Stimulated activated naive CD4-positive, alpha-beta T cell (primary cell): ENCODE measurements around the gene OR51B6.
"Not testable (repeated sequence)": the region's sequence is repeated elsewhere in the genome, so short reads cannot be mapped to it uniquely, and the experiment has no call there.

Source experiments
- DNase-seq, 6 experiments: peaks; one replicate each; lab custom pipeline; 2025; lab: John Stamatoyannopoulos, UW

Gene OR51B6

DNA sequence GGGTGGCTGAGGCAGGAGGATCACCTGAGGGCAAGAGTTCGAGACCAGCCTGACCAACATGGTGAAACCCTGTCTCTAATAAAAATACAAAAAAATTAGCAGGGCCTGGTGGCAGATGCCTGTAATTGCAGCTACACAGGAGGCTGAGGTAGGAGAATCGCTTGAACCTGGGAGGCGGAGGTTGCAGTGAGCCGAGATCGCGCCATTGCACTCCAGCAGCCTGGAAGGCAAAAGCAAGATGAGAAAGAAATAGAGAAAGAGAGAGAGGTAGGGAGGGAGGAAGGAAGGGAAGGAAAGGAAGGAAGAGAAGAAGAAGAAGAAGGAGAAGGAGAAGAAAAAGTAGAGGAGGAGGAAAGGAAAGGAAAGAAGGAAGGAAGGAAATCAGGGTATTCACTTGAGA is 15.1 kb downstream of the OR51B6 start:
- DNase-seq, result not testable (repeated sequence)

DNA sequence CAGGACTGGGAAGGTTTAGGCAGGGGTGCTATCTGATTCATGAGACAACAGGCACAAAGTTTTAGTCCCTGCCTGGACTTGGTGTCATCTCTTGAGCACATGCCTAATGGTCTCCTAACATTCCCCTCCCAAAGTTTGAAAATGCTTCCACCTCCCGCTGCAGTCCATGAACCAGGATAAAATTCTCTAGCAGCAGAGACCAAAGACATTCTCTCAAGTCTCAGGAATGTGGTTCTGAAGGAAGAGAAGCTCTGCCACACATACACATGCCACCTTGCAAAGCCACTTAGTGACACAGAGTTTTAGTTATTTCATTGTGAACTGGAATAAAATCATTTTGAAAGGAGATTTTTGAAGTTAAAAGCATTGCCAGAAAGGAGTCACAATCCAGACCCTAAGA is 15.5 kb downstream of the OR51B6 start:
- no peak for DNase-seq

DNA sequence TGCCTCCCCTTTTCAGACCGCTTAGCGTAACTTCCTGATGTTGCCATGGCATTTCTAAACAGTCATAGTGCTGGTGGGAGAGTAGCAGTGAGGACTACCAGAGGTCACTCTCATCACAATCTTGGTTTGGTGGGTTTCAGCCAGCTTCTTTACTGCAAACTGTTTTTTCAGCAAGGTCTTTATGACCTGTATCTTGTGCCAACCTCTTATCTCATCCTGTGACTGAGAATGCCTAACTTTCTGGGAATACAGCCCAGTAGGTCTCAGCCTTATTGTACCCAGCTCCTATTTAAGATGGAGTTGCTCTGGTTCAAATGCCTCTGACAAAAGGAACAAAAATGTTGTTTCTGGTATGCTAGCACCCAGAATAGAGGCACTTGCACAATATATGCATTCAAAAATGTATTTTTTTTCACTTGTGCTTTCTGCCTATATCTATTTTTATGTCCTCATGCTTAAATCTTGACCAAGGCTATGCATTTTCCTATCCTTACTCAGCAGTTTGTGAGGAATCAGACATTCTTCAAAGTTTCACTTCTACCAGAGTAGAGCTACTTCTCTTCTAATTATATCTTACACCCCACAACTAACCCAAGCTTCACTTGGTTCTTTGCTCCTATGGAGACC is 16.3 kb downstream of the OR51B6 start:
- DNase-seq, result no peak

DNA sequence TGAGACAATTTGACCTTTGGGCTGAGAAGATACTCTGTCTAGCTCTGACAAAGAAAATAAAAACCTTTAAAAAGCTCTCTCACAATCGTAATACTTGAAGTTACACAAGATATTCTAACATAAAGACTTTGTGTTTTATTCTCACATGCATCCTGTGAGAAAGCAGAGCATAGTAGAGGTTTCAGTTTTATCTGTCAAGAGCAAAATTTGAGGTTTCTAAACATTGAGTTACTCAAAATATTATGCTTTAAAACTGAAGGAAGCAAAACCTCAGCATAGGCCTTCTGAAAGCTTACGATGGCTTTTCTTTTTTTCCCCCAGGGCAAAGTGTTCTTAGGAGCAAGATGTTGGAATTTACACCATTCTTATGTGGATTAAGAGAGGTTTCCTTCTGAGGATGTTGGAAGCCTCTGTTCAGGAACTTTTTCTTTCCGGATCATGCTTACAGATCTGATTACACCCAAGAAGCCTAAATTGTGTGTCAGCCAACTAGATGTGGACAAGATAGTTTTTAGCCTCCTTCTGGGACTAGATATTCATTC is 17.3 kb downstream of the OR51B6 start:
- no peak for DNase-seq

DNA sequence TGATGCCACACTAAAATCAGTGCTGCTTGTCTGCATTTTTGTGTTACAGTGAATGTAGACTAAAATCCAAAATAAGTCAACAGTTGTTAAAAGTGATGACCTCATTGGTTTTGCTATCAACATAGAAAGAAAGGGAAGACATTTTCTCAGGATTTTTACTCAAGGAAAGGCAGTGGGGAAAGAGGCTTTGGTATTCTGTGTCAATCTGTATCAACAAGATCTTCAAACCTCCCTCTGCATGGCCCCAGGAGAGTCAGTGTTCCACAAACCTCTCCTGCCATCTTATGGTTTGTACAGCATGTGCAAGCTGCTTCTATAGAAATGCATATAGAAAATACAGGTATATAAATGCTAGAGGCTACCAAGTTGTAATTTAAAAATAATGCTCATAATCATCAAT is 18.5 kb downstream of the OR51B6 start:
- DNase-seq, result no peak

DNA sequence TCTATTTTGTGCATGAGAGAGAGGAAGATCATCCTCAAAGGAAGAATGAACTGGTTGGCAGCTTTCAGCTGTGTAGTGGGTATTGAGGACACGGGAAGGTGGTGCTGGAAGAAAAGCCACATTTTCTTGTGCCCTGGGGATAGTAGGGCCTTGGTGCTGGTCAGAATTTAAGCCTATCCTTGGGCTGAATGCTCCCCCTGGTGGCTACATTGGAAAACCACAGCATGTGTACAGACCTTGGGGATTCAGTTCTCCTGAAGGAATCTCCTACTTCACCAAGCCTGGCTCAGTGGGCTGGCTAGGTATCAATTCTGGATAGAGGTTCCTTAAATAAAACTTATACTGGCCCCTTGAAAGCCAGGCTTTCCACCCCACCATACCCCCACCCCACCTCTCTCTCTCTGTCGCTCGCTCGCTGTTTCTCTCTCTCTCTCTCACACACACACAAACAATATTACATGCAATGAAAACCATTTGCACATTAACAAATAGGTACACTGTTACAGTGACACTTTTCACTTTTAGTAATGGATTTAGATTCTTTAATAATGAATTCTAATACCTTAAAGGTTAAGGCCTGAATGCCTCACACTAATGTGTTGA is 29.5 kb downstream of the OR51B6 start:
- no peak for DNase-seq

DNA sequence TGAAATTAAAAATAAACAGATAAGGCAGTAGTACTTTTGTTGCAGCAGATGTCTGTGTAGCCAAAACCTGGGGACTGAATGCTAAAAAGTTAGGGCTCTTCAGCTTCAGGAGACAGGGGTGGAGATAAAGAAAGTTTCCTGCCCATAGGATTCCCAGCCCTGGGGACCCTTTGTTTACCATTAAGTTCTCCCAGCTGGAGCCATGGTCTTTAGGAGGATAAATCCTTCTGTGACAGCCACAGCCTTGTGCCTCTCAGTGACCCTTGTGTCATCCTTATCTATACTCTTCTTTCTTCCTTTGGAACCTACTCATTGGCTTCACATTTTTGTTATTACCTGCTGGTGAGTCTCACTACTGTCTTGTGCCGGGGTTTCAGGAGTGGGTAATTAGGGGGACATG is 32.3 kb downstream of the OR51B6 start, which contains the start of gene OR51M1:
Gene OR51M1 (plus strand): TSS at position 237 of the 400 bp plus-strand sequence. CDS start 5,587 bp downstream, outside the sequence.
- DNase-seq, result no peak

DNA sequence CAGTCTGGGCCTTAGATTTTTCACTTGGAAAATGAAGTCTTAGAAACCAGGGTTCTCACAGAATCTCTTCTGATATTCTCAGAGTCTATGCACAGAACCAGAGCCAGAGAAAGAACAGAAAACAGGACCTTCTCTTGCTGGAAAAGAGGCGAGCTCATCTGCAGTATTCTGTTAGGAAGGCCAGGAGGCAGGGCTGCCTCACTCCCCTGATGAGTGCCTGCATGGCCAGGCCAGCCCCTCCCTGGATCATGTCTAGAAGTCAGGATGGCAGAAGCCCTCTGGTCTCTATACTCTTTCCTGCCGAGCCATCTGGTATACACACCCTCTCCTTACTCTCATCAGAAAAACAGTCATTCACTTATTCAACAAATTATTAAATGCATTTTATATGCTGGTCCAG is 33.0 kb downstream of the OR51B6 start:
- no peak for DNase-seq

DNA sequence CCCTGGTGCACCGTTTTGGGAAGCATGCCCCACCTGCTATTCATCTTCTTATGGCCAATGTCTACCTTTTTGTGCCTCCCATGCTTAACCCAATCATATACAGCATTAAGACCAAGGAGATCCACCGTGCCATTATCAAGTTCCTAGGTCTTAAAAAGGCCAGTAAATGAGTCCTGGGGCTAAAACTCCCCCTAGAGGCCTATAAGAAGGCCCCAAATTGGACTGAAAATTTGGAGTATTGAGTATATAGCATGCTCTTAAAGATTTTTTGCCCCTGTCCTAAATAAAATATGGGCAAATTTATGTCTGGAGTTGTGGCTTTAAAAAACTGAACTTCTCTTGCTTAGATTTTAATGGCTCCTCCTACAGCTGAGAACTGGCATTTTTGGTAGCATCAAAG is 38.9 kb downstream of the OR51B6 start:
- DNase-seq, result no peak

DNA sequence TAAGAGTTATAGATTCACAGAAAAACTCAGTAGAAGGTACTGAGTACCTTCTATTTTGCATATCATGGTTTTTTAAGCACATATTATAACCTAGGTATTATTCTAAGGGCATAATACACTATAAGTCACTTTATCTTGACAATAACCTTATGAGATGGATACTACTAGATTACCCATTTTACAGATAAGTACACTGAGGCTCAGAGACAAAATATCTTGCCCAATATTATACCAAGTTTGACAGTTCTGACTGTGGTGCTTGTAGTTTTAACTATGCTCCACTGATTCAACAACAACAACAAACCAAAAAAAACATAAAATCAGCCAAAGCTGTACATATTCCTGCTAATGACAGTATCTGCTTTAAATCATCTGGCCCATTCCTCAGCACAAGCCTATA is 42.8 kb downstream of the OR51B6 start:
- no peak for DNase-seq

DNA sequence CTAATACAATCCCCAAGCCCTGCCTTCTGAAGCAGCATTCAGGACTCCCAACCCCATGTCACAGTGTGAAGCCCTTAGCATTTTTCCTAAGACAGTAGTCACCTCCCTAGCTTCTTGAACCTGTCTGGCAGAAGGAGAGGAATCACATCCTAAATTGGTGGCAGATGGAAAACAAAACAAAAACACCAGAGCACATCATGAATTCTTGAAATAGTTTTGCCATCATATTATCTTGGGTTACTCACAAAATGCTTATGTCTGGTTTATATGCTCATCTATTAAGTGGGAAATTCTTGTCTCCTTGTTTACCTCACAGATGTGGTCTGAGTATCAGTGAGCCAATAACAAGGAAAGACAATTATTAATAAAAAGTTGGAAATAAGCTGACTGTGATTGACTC is 47.6 kb downstream of the OR51B6 start:
- DNase-seq, result no peak
